ENCODE results near the gene MAP2.
"Not testable (repeated sequence)": the region's sequence is repeated elsewhere in the genome, so short reads cannot be mapped to it uniquely, and the experiment has no call there.

The MAP2 gene

DNA sequence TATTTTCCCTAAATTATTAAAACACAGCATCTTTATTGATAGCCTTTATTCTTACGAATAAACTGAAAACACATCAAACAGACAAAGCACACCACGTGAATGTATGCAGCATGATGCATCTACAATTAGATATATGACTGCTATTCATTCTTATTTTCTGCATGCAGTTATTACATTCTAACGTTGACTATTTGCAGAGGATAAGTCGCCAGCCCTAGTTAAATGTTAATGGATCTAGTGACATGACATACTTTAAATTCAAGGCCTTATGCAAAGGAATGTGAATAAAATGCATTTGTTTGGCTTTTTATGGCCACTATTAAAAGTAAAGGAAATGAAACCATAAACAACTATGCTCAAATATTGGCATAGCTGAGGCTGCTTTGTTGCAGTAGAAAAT is 172.4 kb downstream of the MAP2 start:
- no peak for DNase-seq (ENCODE audit: low spot score)

GRCh38 chr2:209598227-209598626 is 174.4 kb downstream of the MAP2 start:
- not testable (repeated sequence) for DNase-seq (ENCODE audit: low spot score)

- DNase-seq (ENCODE audit: low spot score) = no peak
Measured at GRCh38 chr2:209600341-209601171, 176.7 kb downstream of the MAP2 start.

GRCh38 chr2:209601497-209601896 is 177.7 kb downstream of the MAP2 start:
- no peak for DNase-seq (ENCODE audit: low spot score)

DNA sequence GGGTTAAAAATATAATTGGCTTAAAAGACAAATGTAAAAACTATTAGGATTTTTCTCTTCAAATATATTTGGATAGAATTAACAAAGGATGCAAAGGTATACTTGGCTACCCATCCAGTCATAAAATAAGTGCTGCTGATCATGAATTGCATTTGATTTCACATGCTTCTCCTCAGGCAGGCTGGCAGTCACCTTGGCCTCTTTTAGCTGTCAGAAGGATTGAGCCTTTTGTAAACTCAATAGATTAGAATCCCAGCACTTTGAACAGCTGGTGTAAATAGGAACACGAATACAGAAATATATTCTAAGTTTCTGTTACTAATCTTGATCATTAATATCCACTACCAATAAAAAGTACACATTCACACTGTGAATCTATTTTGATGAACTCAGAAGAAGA is 178.4 kb downstream of the MAP2 start:
- no peak for DNase-seq (ENCODE audit: low spot score)

DNA sequence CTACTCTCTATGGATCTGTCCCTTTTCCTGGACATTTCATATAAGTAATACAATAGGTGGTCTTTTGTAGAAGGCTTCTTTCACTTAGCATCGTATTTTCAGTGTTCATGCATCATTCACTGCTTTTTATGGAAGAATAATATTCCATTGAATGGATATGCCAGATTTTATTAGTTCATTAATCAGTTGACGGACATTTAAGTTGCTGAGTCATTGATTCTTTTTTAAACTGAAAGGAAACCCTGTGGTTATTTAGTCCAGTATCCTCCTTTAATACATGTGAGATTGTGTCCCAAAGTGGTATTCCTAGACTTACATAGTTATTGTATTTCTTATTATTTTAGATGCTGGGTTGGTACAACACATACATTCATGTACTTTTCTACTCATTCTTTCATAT is 185.7 kb downstream of the MAP2 start:
- no peak for DNase-seq (ENCODE audit: low spot score)

GRCh38 chr2:209610631-209611030 is 186.8 kb downstream of the MAP2 start:
- no peak for DNase-seq (ENCODE audit: low spot score)

- no peak for DNase-seq (ENCODE audit: low spot score)
Measured at GRCh38 chr2:209613649-209614305, 189.9 kb downstream of the MAP2 start.

- DNase-seq (ENCODE audit: low spot score) = no peak
Measured at GRCh38 chr2:209614690-209615369, 191.0 kb downstream of the MAP2 start.

- no peak for DNase-seq (ENCODE audit: low spot score)
Measured at GRCh38 chr2:209619782-209620181, 195.9 kb downstream of the MAP2 start.

- DNase-seq (ENCODE audit: low spot score) = no peak
Measured at GRCh38 chr2:209624192-209624938, 200.5 kb downstream of the MAP2 start.

GRCh38 chr2:209629597-209629996 is 205.8 kb downstream of the MAP2 start:
- DNase-seq (ENCODE audit: low spot score) = peak; percentile 3

GRCh38 chr2:209633911-209634310 is 210.1 kb downstream of the MAP2 start:
- no peak for DNase-seq (ENCODE audit: low spot score)

- no peak for DNase-seq (ENCODE audit: low spot score)
Measured at GRCh38 chr2:209636076-209636475, 212.2 kb downstream of the MAP2 start.

DNA sequence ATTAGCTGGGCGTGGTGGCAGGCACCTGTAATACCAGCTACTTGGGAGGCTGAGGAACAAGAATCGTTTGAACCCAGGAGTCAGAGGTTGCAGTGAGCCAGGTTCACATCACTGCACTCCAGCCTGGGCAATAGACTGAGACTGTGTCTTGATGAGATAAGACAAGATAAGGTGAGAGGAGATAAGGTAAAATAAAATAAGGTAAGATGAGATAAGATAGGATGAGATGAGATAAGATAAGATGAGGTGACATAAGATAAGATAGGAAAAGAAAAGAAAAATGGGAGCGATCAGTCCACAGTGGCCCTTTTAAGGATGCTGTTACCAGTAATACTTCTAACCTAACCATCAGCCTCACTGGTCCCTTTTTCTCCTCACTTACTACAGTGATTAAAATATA is 213.4 kb downstream of the MAP2 start:
- DNase-seq (ENCODE audit: low spot score) = no peak

GRCh38 chr2:209638346-209638745 is 214.5 kb downstream of the MAP2 start:
- DNase-seq (ENCODE audit: low spot score) = no peak

- no peak for DNase-seq (ENCODE audit: low spot score)
Measured at GRCh38 chr2:209640358-209640757, 216.5 kb downstream of the MAP2 start.

GRCh38 chr2:209642146-209642820 is 218.4 kb downstream of the MAP2 start:
- DNase-seq (ENCODE audit: low spot score) = no peak

DNA sequence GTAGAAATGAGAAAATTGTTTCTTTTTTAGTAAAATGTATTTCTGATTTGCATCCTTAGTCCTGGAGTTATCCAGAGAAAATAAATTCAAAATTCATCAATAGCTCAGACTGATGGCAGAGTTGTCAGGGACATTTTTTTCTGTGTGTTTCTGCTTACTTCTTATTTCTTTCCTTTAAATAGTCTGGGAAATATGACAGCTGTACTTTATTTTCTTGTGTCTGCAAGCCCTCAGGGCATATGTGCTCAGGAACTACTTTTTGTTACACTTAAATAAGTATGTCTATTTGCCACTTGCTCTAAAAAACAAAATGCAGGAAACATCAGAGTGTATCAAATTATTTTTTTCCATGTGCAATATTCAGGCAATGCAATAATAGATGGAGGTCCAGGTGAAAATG is 221.0 kb downstream of the MAP2 start:
- no peak for DNase-seq (ENCODE audit: low spot score)

DNA sequence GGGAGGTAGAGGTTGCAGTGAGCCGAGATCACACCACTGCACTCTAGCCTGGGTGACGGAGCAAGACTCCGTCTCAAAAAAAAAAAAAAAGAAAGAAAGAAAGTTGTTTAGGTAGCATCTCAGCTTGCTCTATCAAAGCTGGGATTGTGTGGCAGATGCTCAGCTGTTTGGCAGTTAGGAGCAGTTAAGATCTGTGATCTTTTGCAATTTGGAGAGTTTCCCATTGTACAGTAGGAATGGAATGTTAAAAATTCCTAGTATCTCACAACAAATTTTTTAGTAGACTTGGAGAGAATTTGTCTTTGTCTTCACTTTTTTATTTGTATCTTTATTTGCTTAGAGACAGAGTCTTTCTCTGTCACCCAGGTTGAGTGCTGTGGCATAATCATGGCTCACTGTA is 224.9 kb downstream of the MAP2 start:
- peak; percentile 5 for DNase-seq (ENCODE audit: low spot score)

- no peak for DNase-seq (ENCODE audit: low spot score)
Measured at GRCh38 chr2:209653134-209653533, 229.3 kb downstream of the MAP2 start.

All from AG08396 (cell line).